CD4-positive, alpha-beta T cell treated with Interleukin-6 for 4 hours (primary cell): ENCODE results near the gene ARHGAP23.
"Not testable (repeated sequence)": the region's sequence is repeated elsewhere in the genome, so short reads cannot be mapped to it uniquely, and the experiment has no call there.

ENCODE experiments used
- DNase-seq: peaks from one replicate; pipeline ENCODE4 v3.0.0-alpha.2; 2020; ENCODE audit warnings: mixed read lengths

The ARHGAP23 gene

GRCh38 chr17:38492067-38493040 is 64.1 kb downstream of the ARHGAP23 start:
- DNase-seq: peak; percentile 89

- not testable (repeated sequence) for DNase-seq
These were observed 65.9 kb downstream of the ARHGAP23 start for GRCh38 chr17:38494152-38494551.

GRCh38 chr17:38497656-38498055 is 69.4 kb downstream of the ARHGAP23 start:
- not testable (repeated sequence) for DNase-seq

GRCh38 chr17:38498353-38498752 is 70.1 kb downstream of the ARHGAP23 start:
- DNase-seq: no peak

- not testable (repeated sequence) for DNase-seq
These were observed 71.0 kb downstream of the ARHGAP23 start for GRCh38 chr17:38499230-38499629.

GRCh38 chr17:38501718-38502117 is 73.5 kb downstream of the ARHGAP23 start:
- not testable (repeated sequence) for DNase-seq

- not testable (repeated sequence) for DNase-seq
These were observed 75.1 kb downstream of the ARHGAP23 start for GRCh38 chr17:38503286-38503913.

GRCh38 chr17:38504216-38504615 is 76.0 kb downstream of the ARHGAP23 start:
- DNase-seq: no peak

- no peak for DNase-seq
These were observed 79.2 kb downstream of the ARHGAP23 start for GRCh38 chr17:38507436-38507835.

- DNase-seq: no peak
These were observed 79.8 kb downstream of the ARHGAP23 start for GRCh38 chr17:38507921-38508569.

- DNase-seq: no peak
These were observed 80.3 kb downstream of the ARHGAP23 start for GRCh38 chr17:38508570-38508950.

- peak; percentile 74 for DNase-seq
These were observed 80.9 kb downstream of the ARHGAP23 start for GRCh38 chr17:38508954-38509771.

GRCh38 chr17:38509772-38510420 is 81.6 kb downstream of the ARHGAP23 start:
- no peak for DNase-seq

- DNase-seq: no peak
These were observed 82.3 kb downstream of the ARHGAP23 start for GRCh38 chr17:38510421-38511149.

GRCh38 chr17:38511150-38512108 is 83.2 kb downstream of the ARHGAP23 start:
- no peak for DNase-seq

GRCh38 chr17:38512473-38513058 is 84.3 kb downstream of the ARHGAP23 start:
- no peak for DNase-seq

- DNase-seq: not testable (repeated sequence)
These were observed 98.3 kb downstream of the ARHGAP23 start for GRCh38 chr17:38526526-38526925.

- DNase-seq: not testable (repeated sequence)
These were observed 99.9 kb downstream of the ARHGAP23 start for GRCh38 chr17:38528141-38528540.

- DNase-seq: not testable (repeated sequence)
These were observed 102.6 kb downstream of the ARHGAP23 start for GRCh38 chr17:38530856-38531255.

- not testable (repeated sequence) for DNase-seq
These were observed 103.5 kb downstream of the ARHGAP23 start for GRCh38 chr17:38531761-38532160.
